Adipocyte (in vitro differentiated cells): ENCODE measurements around the gene BTNL9.

ENCODE experiments used
- DNase-seq: peaks from one replicate; pipeline ENCODE4 v3.0.0-alpha.2; 2015; ENCODE audit warnings: low read depth
- H3K27me3 ChIP-seq: replicated peaks from 2 replicates; pipeline ENCODE4 v1.7.0; 2013; ENCODE audit warnings: mild to moderate bottlenecking, low read length, moderate library complexity; ENCODE audit not compliant: control insufficient read depth, insufficient read depth
- H3K36me3 ChIP-seq: 2 replicates; pipeline ENCODE4 v1.7.0; 2013; ENCODE audit warnings: low read length, mild to moderate bottlenecking, moderate library complexity; ENCODE audit not compliant: control insufficient read depth, insufficient read depth, severe bottlenecking
- H3K4me1 ChIP-seq: 2 replicates; pipeline ENCODE4 v1.7.0; 2013; ENCODE audit warnings: mild to moderate bottlenecking, low read length, moderate library complexity; ENCODE audit not compliant: control insufficient read depth, insufficient read depth
- H3K4me3 ChIP-seq: 2 replicates; pipeline ENCODE4 v1.7.0; 2013; ENCODE audit warnings: mild to moderate bottlenecking, low read length, moderate library complexity
- H3K9ac ChIP-seq: 2 replicates; pipeline ENCODE4 v1.7.0; 2013; ENCODE audit warnings: mild to moderate bottlenecking, low read length, moderate library complexity
- H3K9me3 ChIP-seq: 2 replicates; pipeline ENCODE4 v1.7.0; 2013; ENCODE audit warnings: mild to moderate bottlenecking, low read length, moderate library complexity; ENCODE audit not compliant: control insufficient read depth

BTNL9 gene

GRCh38 chr5:181028032-181028819 lies 11.8 kb upstream of the BTNL9 start:
- no peaks in the 10 kb centered on the region for H3K4me1 ChIP-seq
- peaks cover 6% of the 10 kb centered on the region for H3K9me3 ChIP-seq
- no peaks in the 10 kb centered on the region for H3K36me3 ChIP-seq
- no peak overlapping the region for H3K9ac ChIP-seq
- DNase-seq, result no peak
- no peak overlapping the region for H3K4me3 ChIP-seq
- no peaks in the 10 kb centered on the region for H3K27me3 ChIP-seq

GRCh38 chr5:181031716-181032115 lies 8.3 kb upstream of the BTNL9 start:
- no peak overlapping the region for H3K4me3 ChIP-seq
- H3K9me3 ChIP-seq, result no peaks in the 10 kb centered on the region
- no peaks in the 10 kb centered on the region for H3K36me3 ChIP-seq
- H3K27me3 ChIP-seq, result no peaks in the 10 kb centered on the region
- no peaks in the 10 kb centered on the region for H3K4me1 ChIP-seq
- no peak for DNase-seq
- no peak overlapping the region for H3K9ac ChIP-seq

GRCh38 chr5:181035991-181036815 lies 3.9 kb upstream of the BTNL9 start:
- H3K4me1 ChIP-seq, result no peaks in the 10 kb centered on the region

GRCh38 chr5:181036816-181037364 lies 3.2 kb upstream of the BTNL9 start:
- H3K4me3 ChIP-seq, result no peak overlapping the region
- H3K9me3 ChIP-seq, result no peaks in the 10 kb centered on the region
- no peaks in the 10 kb centered on the region for H3K36me3 ChIP-seq
- no peak overlapping the region for H3K9ac ChIP-seq
- no peaks in the 10 kb centered on the region for H3K4me1 ChIP-seq
- H3K27me3 ChIP-seq, result peaks cover 43% of the 10 kb centered on the region
- DNase-seq, result no peak

More at GRCh38 chr5:181035991-181036815, 3.9 kb upstream of the BTNL9 start:
- Histone ChIP-seq H3K9me3 (no peaks in the 10 kb centered on the region), H3K36me3 (no peaks in the 10 kb centered on the region), H3K27me3 (peaks cover 39% of the 10 kb centered on the region), H3K9ac (no peak overlapping the region), H3K4me3 (no peak overlapping the region)
- no peak for DNase-seq

GRCh38 chr5:181037365-181037861 lies 2.7 kb upstream of the BTNL9 start:
- no peaks in the 10 kb centered on the region for H3K4me1 ChIP-seq
- no peak overlapping the region for H3K9ac ChIP-seq
- no peaks in the 10 kb centered on the region for H3K9me3 ChIP-seq
- H3K36me3 ChIP-seq, result no peaks in the 10 kb centered on the region
- peaks cover 47% of the 10 kb centered on the region for H3K27me3 ChIP-seq
- no peak for DNase-seq
- no peak overlapping the region for H3K4me3 ChIP-seq

GRCh38 chr5:181039471-181039870 lies 595 bp upstream of the BTNL9 start:
- DNase-seq, result no peak
- peaks cover 62% of the 10 kb centered on the region for H3K27me3 ChIP-seq
- H3K4me3 ChIP-seq, result no peak overlapping the region
- no peaks in the 10 kb centered on the region for H3K9me3 ChIP-seq
- H3K4me1 ChIP-seq, result peaks cover 3% of the 10 kb centered on the region
- H3K36me3 ChIP-seq, result no peaks in the 10 kb centered on the region
- H3K9ac ChIP-seq, result no peak overlapping the region

- H3K27me3 ChIP-seq, result peaks cover 62% of the 10 kb centered on the region
- no peaks in the 10 kb centered on the region for H3K36me3 ChIP-seq
- H3K9me3 ChIP-seq, result no peaks in the 10 kb centered on the region
- no peak for DNase-seq
- no peak overlapping the region for H3K9ac ChIP-seq
- H3K4me1 ChIP-seq, result peaks cover 3% of the 10 kb centered on the region
- no peak overlapping the region for H3K4me3 ChIP-seq
Observed at GRCh38 chr5:181040631-181040945, 522 bp downstream of the BTNL9 start.

GRCh38 chr5:181041043-181041442 lies 977 bp downstream of the BTNL9 start:
- Histone ChIP-seq H3K27me3 (peaks cover 62% of the 10 kb centered on the region), H3K4me1 (peaks cover 3% of the 10 kb centered on the region), H3K4me3 (no peak overlapping the region), H3K9me3 (no peaks in the 10 kb centered on the region), H3K36me3 (no peaks in the 10 kb centered on the region), H3K9ac (no peak overlapping the region)
- DNase-seq, result no peak

GRCh38 chr5:181042036-181042713 lies 2.1 kb downstream of the BTNL9 start:
- Histone ChIP-seq H3K9ac (no peak overlapping the region), H3K27me3 (peaks cover 62% of the 10 kb centered on the region), H3K4me3 (no peak overlapping the region), H3K4me1 (peaks cover 3% of the 10 kb centered on the region), H3K9me3 (no peaks in the 10 kb centered on the region), H3K36me3 (no peaks in the 10 kb centered on the region)
- DNase-seq, result no peak

GRCh38 chr5:181042722-181043121 lies 2.7 kb downstream of the BTNL9 start:
- Histone ChIP-seq H3K4me1 (peaks cover 3% of the 10 kb centered on the region), H3K36me3 (no peaks in the 10 kb centered on the region), H3K9me3 (no peaks in the 10 kb centered on the region), H3K4me3 (no peak overlapping the region), H3K27me3 (peaks cover 61% of the 10 kb centered on the region), H3K9ac (no peak overlapping the region)
- DNase-seq, result no peak
